Measurements from ENCODE around the gene TPX2. TPM values are rescaled to one million over a fixed set of nuclear protein-coding genes. Genes with fewer than 3 reads are reported as not detected.

Gene TPX2
- total RNA-seq, 2 donors from 2014 or later: 21.8 to 74.5 TPM

GRCh38 chr20:31715766-31716165 is 23.3 kb upstream of the TPX2 start:
- no peak overlapping the region for H3K9ac ChIP-seq (ENCODE audit: low read depth in 2 of 2, low read length in 2 of 2)

GRCh38 chr20:31716351-31716750 is 22.7 kb upstream of the TPX2 start:
- Histone ChIP-seq H3K27ac (peak overlapping the region; percentile 51), H3K36me3 (no peaks in the 10 kb centered on the region), H3K9ac (ENCODE audit: low read depth in 2 of 2, low read length in 2 of 2) (peak overlapping the region in 1 of 2 donors; percentile 22), H3K4me1 (peaks cover 44% of the 10 kb centered on the region), H3K27me3 (no peaks in the 10 kb centered on the region), H3K4me3 (no peak overlapping the region), H3K9me3 (no peaks in the 10 kb centered on the region)
- intact Hi-C loops (cut with DNase I): no loop called here
- TF ChIP-seq CTCF (IDR thresholded peaks at IDR 0.05): no peak
- DNase-seq: no peak

More at GRCh38 chr20:31715766-31716165, 23.3 kb upstream of the TPX2 start:
- no peaks in the 10 kb centered on the region for H3K27me3 ChIP-seq
- TF ChIP-seq CTCF (IDR thresholded peaks at IDR 0.05): no peak
- H3K36me3 ChIP-seq: no peaks in the 10 kb centered on the region
- peaks cover 44% of the 10 kb centered on the region for H3K4me1 ChIP-seq
- no peak overlapping the region for H3K4me3 ChIP-seq
- intact Hi-C loops (cut with DNase I): no loop called here
- H3K27ac ChIP-seq: peak overlapping the region; percentile 51
- DNase-seq: no peak
- no peaks in the 10 kb centered on the region for H3K9me3 ChIP-seq

- no peak for DNase-seq
- Histone ChIP-seq H3K27ac (peak overlapping the region; percentile 51), H3K36me3 (no peaks in the 10 kb centered on the region), H3K4me3 (no peak overlapping the region), H3K9me3 (no peaks in the 10 kb centered on the region), H3K9ac (ENCODE audit: low read depth in 2 of 2, low read length in 2 of 2) (peak overlapping the region in 1 of 2 donors; percentile 22), H3K4me1 (peaks cover 41% of the 10 kb centered on the region), H3K27me3 (no peaks in the 10 kb centered on the region)
- intact Hi-C loops (cut with DNase I): no loop called here
- TF ChIP-seq CTCF (IDR thresholded peaks at IDR 0.05): no peak
These were observed 22.1 kb upstream of the TPX2 start for GRCh38 chr20:31716818-31717477.

- no peak for TF ChIP-seq CTCF (IDR thresholded peaks at IDR 0.05)
- no peaks in the 10 kb centered on the region for H3K27me3 ChIP-seq
- H3K9me3 ChIP-seq: no peaks in the 10 kb centered on the region
- H3K9ac ChIP-seq (ENCODE audit: low read depth in 2 of 2, low read length in 2 of 2): peak overlapping the region in 1 of 2 donors; percentile 16
- intact Hi-C loops (cut with DNase I): no loop called here
- no peak overlapping the region for H3K4me3 ChIP-seq
- H3K27ac ChIP-seq: peak overlapping the region; percentile 51
- peaks cover 34% of the 10 kb centered on the region for H3K4me1 ChIP-seq
- DNase-seq: no peak
- H3K36me3 ChIP-seq: no peaks in the 10 kb centered on the region
These were observed 21.4 kb upstream of the TPX2 start for GRCh38 chr20:31717478-31718201.

GRCh38 chr20:31718952-31719643 is 20.0 kb upstream of the TPX2 start:
- intact Hi-C loops (cut with DNase I): no loop called here
- Histone ChIP-seq H3K9me3 (no peaks in the 10 kb centered on the region), H3K9ac (ENCODE audit: low read depth in 2 of 2, low read length in 2 of 2) (peak overlapping the region in 1 of 2 donors; percentile 83), H3K36me3 (no peaks in the 10 kb centered on the region), H3K27ac (peak overlapping the region; percentile 99), H3K4me1 (peaks cover 32% of the 10 kb centered on the region), H3K4me3 (no peak overlapping the region), H3K27me3 (no peaks in the 10 kb centered on the region)
- peak; percentile 54 for DNase-seq
- TF ChIP-seq CTCF (IDR thresholded peaks at IDR 0.05): no peak

Data from colonic mucosa (tissue), 4 donors.